SU-DHL-6 (cell line): Measurements from ENCODE around the gene GALE.

Source experiments
- H2AFZ ChIP-seq: fragments of 200-600 bp; sonication (generic); 2 replicates; pipeline ENCODE4 v1.6.1; 2014; ENCODE audit warnings: low read depth, mild to moderate bottlenecking, moderate library complexity, mixed read lengths, antibody characterized with exemption, low read length; ENCODE audit not compliant: severe bottlenecking
- H3F3A ChIP-seq: fragments of 200-600 bp; shearing (Covaris generic); 2 replicates; pipeline ENCODE4 v1.6.0; 2016; ENCODE audit warnings: antibody characterized with exemption, mild to moderate bottlenecking; ENCODE audit not compliant: insufficient read depth
- H3K27ac ChIP-seq: fragments of 200-600 bp; sonication (generic); 2 replicates; pipeline ENCODE4 v1.5.1; 2016; ENCODE audit warnings: low read depth, mild to moderate bottlenecking, low read length, moderate library complexity, mixed read lengths
- H3K27me3 ChIP-seq: fragments of 200-600 bp; sonication (generic), shearing (Covaris generic); 2 replicates; pipeline ENCODE4 v1.6.0; 2014; ENCODE audit warnings: mild to moderate bottlenecking, low read length
- H3K36me3 ChIP-seq: fragments of 200-600 bp; sonication (generic); 2 replicates; pipeline ENCODE4 v1.6.1; 2014; ENCODE audit warnings: mild to moderate bottlenecking, low read length, mixed read lengths
- H3K4me2 ChIP-seq: fragments of 300-600, 200-600 bp; shearing (Covaris generic), sonication (generic); 2 replicates; pipeline ENCODE4 v1.6.0; 2014; ENCODE audit warnings: low read length, low read depth, mild to moderate bottlenecking; ENCODE audit not compliant: poor library complexity, severe bottlenecking
- H3K4me3 ChIP-seq: fragments of 200-600 bp; sonication (generic); 2 replicates; pipeline ENCODE4 v1.5.1; 2014; ENCODE audit warnings: antibody characterized with exemption, low read length, mild to moderate bottlenecking, mixed read lengths; ENCODE audit not compliant: insufficient read depth, poor library complexity, severe bottlenecking
- H3K79me2 ChIP-seq: fragments of 200-600 bp; sonication (generic); 2 replicates; pipeline ENCODE4 v1.6.1; 2014; ENCODE audit warnings: mild to moderate bottlenecking, low read length, moderate library complexity; ENCODE audit not compliant: insufficient read depth
- H3K9ac ChIP-seq: fragments of 200-600 bp; sonication (generic); 2 replicates; pipeline ENCODE4 v1.7.0; 2014; ENCODE audit warnings: mild to moderate bottlenecking, low read length
- H3K9me2 ChIP-seq: fragments of 200-600 bp; sonication (generic); replicated peaks from 2 replicates; pipeline ENCODE4 v1.6.1; 2014; ENCODE audit warnings: low read length; ENCODE audit not compliant: insufficient read depth
- H3K9me3 ChIP-seq: fragments of 200-600 bp; sonication (generic); 2 replicates; pipeline ENCODE4 v1.6.1; 2014; ENCODE audit warnings: low read length, mixed read lengths; ENCODE audit not compliant: insufficient read depth
- H4K20me1 ChIP-seq: fragments of 200-600 bp; sonication (generic); 2 replicates; pipeline ENCODE4 v1.6.1; 2014; ENCODE audit warnings: low read depth, mild to moderate bottlenecking, antibody characterized with exemption, low read length, moderate library complexity, mixed read lengths
- EZH2phosphoT487 ChIP-seq: fragments of 200-600 bp; sonication (generic), shearing (Covaris generic); conservative IDR thresholded peaks from 2 replicates; pipeline ENCODE4 v1.6.1; 2018; ENCODE audit warnings: mild to moderate bottlenecking, antibody characterized with exemption, low read length, moderate library complexity, mixed read lengths
- TF ChIP-seq, protein P1 (sequence below): fragments of 200-600 bp; sonication (generic); IDR thresholded peaks from one replicate; pipeline ENCODE4 v1.5.1; 2017; ENCODE audit warnings: antibody characterized with exemption, mild to moderate bottlenecking, low read length, moderate library complexity; ENCODE audit not compliant: insufficient read depth, poor library complexity, severe bottlenecking

GALE gene

DNA sequence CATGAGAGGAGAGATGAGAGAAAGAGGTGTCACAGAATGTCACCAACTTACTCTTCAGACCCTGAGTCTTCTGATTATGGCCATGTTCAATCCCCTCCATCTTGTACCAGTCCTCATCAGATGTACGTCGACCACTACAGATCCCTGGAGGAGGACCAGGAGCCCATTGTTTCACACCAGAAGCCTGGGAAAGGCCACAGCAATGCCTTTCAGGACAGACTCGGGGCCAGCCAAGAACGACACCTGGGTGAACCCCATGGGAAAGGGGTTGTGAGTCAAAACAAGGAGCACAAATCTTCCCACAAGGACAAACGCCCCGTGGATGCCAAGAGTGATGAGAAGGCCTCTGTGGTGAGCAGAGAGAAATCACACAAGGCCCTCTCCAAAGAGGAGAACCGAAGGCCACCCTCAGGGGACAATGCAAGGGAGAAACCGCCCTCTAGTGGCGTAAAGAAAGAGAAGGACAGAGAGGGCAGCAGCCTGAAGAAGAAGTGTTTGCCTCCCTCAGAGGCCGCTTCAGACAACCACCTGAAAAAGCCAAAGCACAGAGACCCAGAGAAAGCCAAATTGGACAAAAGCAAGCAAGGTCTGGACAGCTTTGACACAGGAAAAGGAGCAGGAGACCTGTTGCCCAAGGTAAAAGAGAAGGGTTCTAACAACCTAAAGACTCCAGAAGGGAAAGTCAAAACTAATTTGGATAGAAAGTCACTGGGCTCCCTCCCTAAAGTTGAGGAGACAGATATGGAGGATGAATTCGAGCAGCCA, 49.3 kb downstream of the GALE start:
- Histone ChIP-seq H3K27me3 (no peaks in the 10 kb centered on the region), H3K27ac (no peak overlapping the region), H3K9me3 (no peaks in the 10 kb centered on the region), H3K36me3 (peaks cover 29% of the 10 kb centered on the region), H4K20me1 (no peaks in the 10 kb centered on the region), H3K4me3 (no peak overlapping the region), H3K79me2 (peaks cover 25% of the 10 kb centered on the region), H3F3A (peaks cover 3% of the 10 kb centered on the region; the same call in 1 of the 2 replicates), H3K9ac (no peak overlapping the region), H3K9me2 (no peaks in the 10 kb centered on the region), H2AFZ (no peak overlapping the region), H3K4me2 (no peak overlapping the region)
- TF ChIP-seq, protein P1, sequence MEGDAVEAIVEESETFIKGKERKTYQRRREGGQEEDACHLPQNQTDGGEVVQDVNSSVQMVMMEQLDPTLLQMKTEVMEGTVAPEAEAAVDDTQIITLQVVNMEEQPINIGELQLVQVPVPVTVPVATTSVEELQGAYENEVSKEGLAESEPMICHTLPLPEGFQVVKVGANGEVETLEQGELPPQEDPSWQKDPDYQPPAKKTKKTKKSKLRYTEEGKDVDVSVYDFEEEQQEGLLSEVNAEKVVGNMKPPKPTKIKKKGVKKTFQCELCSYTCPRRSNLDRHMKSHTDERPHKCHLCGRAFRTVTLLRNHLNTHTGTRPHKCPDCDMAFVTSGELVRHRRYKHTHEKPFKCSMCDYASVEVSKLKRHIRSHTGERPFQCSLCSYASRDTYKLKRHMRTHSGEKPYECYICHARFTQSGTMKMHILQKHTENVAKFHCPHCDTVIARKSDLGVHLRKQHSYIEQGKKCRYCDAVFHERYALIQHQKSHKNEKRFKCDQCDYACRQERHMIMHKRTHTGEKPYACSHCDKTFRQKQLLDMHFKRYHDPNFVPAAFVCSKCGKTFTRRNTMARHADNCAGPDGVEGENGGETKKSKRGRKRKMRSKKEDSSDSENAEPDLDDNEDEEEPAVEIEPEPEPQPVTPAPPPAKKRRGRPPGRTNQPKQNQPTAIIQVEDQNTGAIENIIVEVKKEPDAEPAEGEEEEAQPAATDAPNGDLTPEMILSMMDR: peak; percentile 75
- no peak for TF ChIP-seq EZH2phosphoT487

GRCh38 chr1:23748016-23748415, 52.5 kb downstream of the GALE start:
- H3F3A ChIP-seq: peaks cover 10% of the 10 kb centered on the region
- H3K9me2 ChIP-seq: no peaks in the 10 kb centered on the region
- H3K27me3 ChIP-seq: no peaks in the 10 kb centered on the region
- TF ChIP-seq, protein P1: no peak
- TF ChIP-seq EZH2phosphoT487: no peak
- peaks cover 10% of the 10 kb centered on the region; the same call in 1 of the 2 replicates for H3K36me3 ChIP-seq
- H3K27ac ChIP-seq: no peak overlapping the region
- H3K79me2 ChIP-seq: peaks cover 51% of the 10 kb centered on the region
- H3K4me3 ChIP-seq: no peak overlapping the region
- H2AFZ ChIP-seq: no peak overlapping the region
- no peak overlapping the region for H3K4me2 ChIP-seq
- H3K9ac ChIP-seq: no peak overlapping the region
- no peaks in the 10 kb centered on the region for H3K9me3 ChIP-seq
- no peaks in the 10 kb centered on the region for H4K20me1 ChIP-seq
